HG02870 (cell line): ENCODE data around the gene FOXA2.

Source experiments
- ATAC-seq: cut with Tn5 transposase; IDR thresholded peaks from one replicate; pipeline ENCODE4 v1.9.1; 2021; ENCODE audit warnings: mild to moderate bottlenecking, moderate library complexity; ENCODE audit not compliant: unreplicated experiment

The FOXA2 gene

GRCh38 chr20:22584922-22585785, 782 bp upstream of the FOXA2 start:
- no peak for ATAC-seq

GRCh38 chr20:22583773-22584521, 425 bp downstream of the FOXA2 start:
- ATAC-seq, result no peak

GRCh38 chr20:22582964-22583772, 1.2 kb downstream of the FOXA2 start:
- ATAC-seq, result no peak

- ATAC-seq, result no peak
Observed at GRCh38 chr20:22582386-22582963, 1.9 kb downstream of the FOXA2 start.

GRCh38 chr20:22581437-22582385, 2.7 kb downstream of the FOXA2 start:
- no peak for ATAC-seq

GRCh38 chr20:22579711-22580697, 4.4 kb downstream of the FOXA2 start:
- ATAC-seq, result no peak

- no peak for ATAC-seq
Observed at GRCh38 chr20:22579119-22579427, 5.3 kb downstream of the FOXA2 start.

GRCh38 chr20:22578221-22579118, 5.9 kb downstream of the FOXA2 start:
- no peak for ATAC-seq

GRCh38 chr20:22577515-22578220, 6.7 kb downstream of the FOXA2 start:
- no peak for ATAC-seq

- ATAC-seq, result no peak
Observed at GRCh38 chr20:22576733-22577514, 7.4 kb downstream of the FOXA2 start.

GRCh38 chr20:22576273-22576672, 8.1 kb downstream of the FOXA2 start:
- no peak for ATAC-seq

GRCh38 chr20:22575737-22576136, 8.6 kb downstream of the FOXA2 start:
- ATAC-seq, result no peak

- no peak for ATAC-seq
Observed at GRCh38 chr20:22575087-22575721, 9.2 kb downstream of the FOXA2 start.

- ATAC-seq, result no peak
Observed at GRCh38 chr20:22574545-22575086, 9.8 kb downstream of the FOXA2 start.

- no peak for ATAC-seq
Observed at GRCh38 chr20:22572491-22572890, 11.9 kb downstream of the FOXA2 start.

GRCh38 chr20:22572023-22572422, 12.3 kb downstream of the FOXA2 start:
- ATAC-seq, result no peak
